ENCODE data around the gene LRIG3.

The LRIG3 gene

DNA sequence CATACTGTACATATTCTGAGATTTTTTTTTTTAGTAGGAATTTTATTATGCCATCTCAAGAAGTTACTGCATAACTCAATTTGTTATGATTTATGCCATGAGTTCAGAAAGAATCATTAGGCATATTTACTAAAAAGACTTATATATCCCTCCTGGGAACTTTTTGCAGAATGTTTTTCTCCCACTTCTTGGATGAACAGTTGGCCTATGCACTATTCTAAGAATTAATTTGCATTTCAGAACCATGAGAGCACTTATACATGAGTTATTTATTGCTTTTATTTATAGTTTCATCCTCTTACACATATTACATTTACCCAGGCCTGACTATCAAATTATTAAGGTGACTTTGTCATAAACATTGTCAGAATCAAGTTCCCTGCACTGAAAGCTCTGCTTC lies 6.3 kb upstream of the LRIG3 start:
- Histone ChIP-seq H3K27ac (replicated peaks; ENCODE audit: low read length) (no peak overlapping the region), H3K4me2 (ENCODE audit: insufficient read depth, low read length, poor library complexity, severe bottlenecking) (no peak overlapping the region), H3K18ac (ENCODE audit: low read length) (no peak overlapping the region), H3K4me3 (ENCODE audit: low read length in 2 of 2) (no peak overlapping the region), H2AFZ (ENCODE audit: low read length) (no peak overlapping the region), H2BK120ac (ENCODE audit: low read depth, low read length) (no peak overlapping the region), H3K27me3 (ENCODE audit: control insufficient read depth in 3 of 3, insufficient read depth in 3 of 3, low read depth in 1 of 3, low read length in 3 of 3) (no peaks in the 10 kb centered on the region), H3K79me1 (ENCODE audit: low read depth, low read length) (no peaks in the 10 kb centered on the region), H4K8ac (ENCODE audit: low read depth, low read length) (no peak overlapping the region), H3K9ac (ENCODE audit: low read depth, low read length, poor library complexity) (no peak overlapping the region), H3K14ac (ENCODE audit: low read length) (no peak overlapping the region), H2BK12ac (ENCODE audit: low read length) (no peak overlapping the region), H2BK15ac (ENCODE audit: low read length) (no peak overlapping the region), H2AK5ac (ENCODE audit: low read depth, low read length) (no peak overlapping the region), H3K36me3 (replicated peaks in 1 of 2; ENCODE audit: control insufficient read depth in 2 of 2, insufficient read depth in 2 of 2, low read length in 2 of 2) (no peaks in the 10 kb centered on the region), H2BK5ac (ENCODE audit: low read length) (no peak overlapping the region), H4K91ac (ENCODE audit: low read depth, low read length, poor library complexity) (no peak overlapping the region), H3K4me1 (ENCODE audit: control insufficient read depth in 2 of 2, insufficient read depth in 1 of 2, low read depth in 1 of 2, low read length in 2 of 2) (peaks cover 0 to 7% of the 10 kb centered on the region in 2 donors), H3K9me3 (replicated peaks in 1 of 2; ENCODE audit: control insufficient read depth in 2 of 2, insufficient read depth in 1 of 2, low read depth in 1 of 2, low read length in 2 of 2) (no peaks in the 10 kb centered on the region), H3K4ac (ENCODE audit: low read length) (no peak overlapping the region), H3K23ac (ENCODE audit: low read depth, low read length, poor library complexity) (no peak overlapping the region)
- DNase-seq (ENCODE audit: low spot score) = no peak

DNA sequence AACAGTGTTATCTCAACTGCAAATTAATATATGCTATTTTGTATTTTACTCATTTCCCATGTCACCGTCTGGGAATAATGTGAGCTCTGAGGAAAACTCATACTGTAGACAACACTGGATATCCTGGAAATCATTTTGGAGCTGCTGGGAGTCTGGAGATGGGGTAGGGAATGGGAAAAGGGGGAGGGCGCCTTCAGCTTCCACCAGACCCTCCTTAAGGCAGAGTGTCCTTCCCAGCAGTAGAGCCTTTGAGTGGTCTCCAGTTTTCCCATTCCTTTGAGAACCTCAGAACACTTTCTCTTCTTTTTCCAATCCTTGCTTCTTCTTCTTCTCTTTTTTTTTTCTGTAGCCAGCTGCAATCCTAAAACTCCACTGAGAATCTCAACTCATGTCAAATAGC lies 5.4 kb upstream of the LRIG3 start:
- Histone ChIP-seq H3K27ac (replicated peaks; ENCODE audit: low read length) (no peak overlapping the region), H4K8ac (ENCODE audit: low read depth, low read length) (no peak overlapping the region), H2BK5ac (ENCODE audit: low read length) (no peak overlapping the region), H4K91ac (ENCODE audit: low read depth, low read length, poor library complexity) (no peak overlapping the region), H3K4me2 (ENCODE audit: insufficient read depth, low read length, poor library complexity, severe bottlenecking) (no peak overlapping the region), H3K79me1 (ENCODE audit: low read depth, low read length) (no peaks in the 10 kb centered on the region), H3K18ac (ENCODE audit: low read length) (no peak overlapping the region), H3K27me3 (ENCODE audit: control insufficient read depth in 3 of 3, insufficient read depth in 3 of 3, low read depth in 1 of 3, low read length in 3 of 3) (no peaks in the 10 kb centered on the region), H3K9ac (ENCODE audit: low read depth, low read length, poor library complexity) (no peak overlapping the region), H2AK5ac (ENCODE audit: low read depth, low read length) (no peak overlapping the region), H2BK120ac (ENCODE audit: low read depth, low read length) (no peak overlapping the region), H3K23ac (ENCODE audit: low read depth, low read length, poor library complexity) (no peak overlapping the region), H2BK15ac (ENCODE audit: low read length) (no peak overlapping the region), H2BK12ac (ENCODE audit: low read length) (no peak overlapping the region), H3K4me1 (ENCODE audit: control insufficient read depth in 2 of 2, insufficient read depth in 1 of 2, low read depth in 1 of 2, low read length in 2 of 2) (peaks cover 2 to 8% of the 10 kb centered on the region in 2 donors), H3K14ac (ENCODE audit: low read length) (no peak overlapping the region), H3K4me3 (ENCODE audit: low read length in 2 of 2) (no peak overlapping the region), H2AFZ (ENCODE audit: low read length) (peak overlapping the region; percentile 85), H3K9me3 (replicated peaks in 1 of 2; ENCODE audit: control insufficient read depth in 2 of 2, insufficient read depth in 1 of 2, low read depth in 1 of 2, low read length in 2 of 2) (no peaks in the 10 kb centered on the region), H3K36me3 (replicated peaks in 1 of 2; ENCODE audit: control insufficient read depth in 2 of 2, insufficient read depth in 2 of 2, low read length in 2 of 2) (no peaks in the 10 kb centered on the region), H3K4ac (ENCODE audit: low read length) (no peak overlapping the region)
- no CpG with 5 or more reads among the region's 2 CpGs for WGBS, 2 donors (ENCODE audit: extremely low coverage in 2 of 2, insufficient read length in 2 of 2, insufficient replicate concordance in 1 of 2)
- DNase-seq (ENCODE audit: low spot score) = no peak

DNA sequence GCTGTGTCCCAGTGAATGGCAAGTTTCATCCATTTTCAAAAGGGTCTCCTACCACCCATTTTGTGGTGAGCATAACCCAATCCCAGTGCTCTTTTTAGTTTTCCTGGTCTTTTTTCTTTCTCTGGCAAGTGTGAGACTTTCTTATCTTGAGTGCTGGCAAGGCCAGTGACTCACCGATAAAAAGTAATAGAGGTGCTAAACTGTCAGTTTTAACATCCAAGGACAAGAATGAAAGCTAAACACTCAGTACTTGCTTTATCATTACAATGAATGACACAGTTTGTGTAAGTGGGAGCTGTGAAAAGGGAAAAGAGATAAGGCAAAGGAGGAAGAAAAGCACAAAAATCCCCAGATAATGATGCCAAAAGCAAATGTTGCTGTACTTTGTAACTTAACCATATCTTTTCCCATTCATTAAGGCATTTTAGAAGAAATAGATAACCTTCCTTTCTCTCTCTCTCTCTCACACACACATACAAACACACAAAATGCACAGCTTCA lies 4.9 kb upstream of the LRIG3 start:
- Histone ChIP-seq H3K14ac (ENCODE audit: low read length) (no peak overlapping the region), H3K23ac (ENCODE audit: low read depth, low read length, poor library complexity) (no peak overlapping the region), H3K9me3 (replicated peaks in 1 of 2; ENCODE audit: control insufficient read depth in 2 of 2, insufficient read depth in 1 of 2, low read depth in 1 of 2, low read length in 2 of 2) (no peaks in the 10 kb centered on the region), H3K4ac (ENCODE audit: low read length) (no peak overlapping the region), H2AK5ac (ENCODE audit: low read depth, low read length) (no peak overlapping the region), H2AFZ (ENCODE audit: low read length) (peak overlapping the region; percentile 85), H2BK12ac (ENCODE audit: low read length) (no peak overlapping the region), H3K9ac (ENCODE audit: low read depth, low read length, poor library complexity) (no peak overlapping the region), H3K4me3 (ENCODE audit: low read length in 2 of 2) (no peak overlapping the region), H2BK5ac (ENCODE audit: low read length) (no peak overlapping the region), H3K27me3 (ENCODE audit: control insufficient read depth in 3 of 3, insufficient read depth in 3 of 3, low read depth in 1 of 3, low read length in 3 of 3) (no peaks in the 10 kb centered on the region), H2BK120ac (ENCODE audit: low read depth, low read length) (no peak overlapping the region), H3K36me3 (replicated peaks in 1 of 2; ENCODE audit: control insufficient read depth in 2 of 2, insufficient read depth in 2 of 2, low read length in 2 of 2) (no peaks in the 10 kb centered on the region), H3K27ac (replicated peaks; ENCODE audit: low read length) (no peak overlapping the region), H4K8ac (ENCODE audit: low read depth, low read length) (no peak overlapping the region), H4K91ac (ENCODE audit: low read depth, low read length, poor library complexity) (no peak overlapping the region), H2BK15ac (ENCODE audit: low read length) (no peak overlapping the region), H3K4me2 (ENCODE audit: insufficient read depth, low read length, poor library complexity, severe bottlenecking) (no peak overlapping the region), H3K18ac (ENCODE audit: low read length) (no peak overlapping the region), H3K4me1 (ENCODE audit: control insufficient read depth in 2 of 2, insufficient read depth in 1 of 2, low read depth in 1 of 2, low read length in 2 of 2) (peaks cover 2 to 10% of the 10 kb centered on the region in 2 donors), H3K79me1 (ENCODE audit: low read depth, low read length) (peaks cover 1% of the 10 kb centered on the region)
- DNase-seq (ENCODE audit: low spot score) = no peak
- no CpG with 5 or more reads among the region's 1 CpG for WGBS, 2 donors (ENCODE audit: extremely low coverage in 2 of 2, insufficient read length in 2 of 2, insufficient replicate concordance in 1 of 2)

DNA sequence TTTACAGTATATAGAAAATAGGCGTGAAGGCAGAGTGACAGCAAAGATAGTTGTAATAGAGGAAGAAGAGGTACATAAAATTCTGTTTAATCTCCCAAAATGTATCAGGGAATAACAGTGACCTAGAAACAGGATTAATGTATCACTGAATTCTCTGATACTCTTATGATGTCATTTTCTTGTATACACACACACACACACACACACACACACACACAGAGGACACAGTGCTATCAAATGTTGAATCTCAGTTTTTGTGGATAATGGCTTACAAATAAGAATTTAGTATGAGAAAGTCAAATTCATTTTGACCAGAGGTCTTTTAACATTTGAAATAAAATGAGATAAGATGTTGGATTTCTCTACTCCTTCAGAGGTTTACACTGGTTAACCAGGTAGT lies 4.3 kb upstream of the LRIG3 start:
- Histone ChIP-seq H3K4me2 (ENCODE audit: insufficient read depth, low read length, poor library complexity, severe bottlenecking) (no peak overlapping the region), H3K4me1 (ENCODE audit: control insufficient read depth in 2 of 2, insufficient read depth in 1 of 2, low read depth in 1 of 2, low read length in 2 of 2) (peaks cover 2 to 10% of the 10 kb centered on the region in 2 donors), H3K4ac (ENCODE audit: low read length) (no peak overlapping the region), H3K23ac (ENCODE audit: low read depth, low read length, poor library complexity) (no peak overlapping the region), H3K18ac (ENCODE audit: low read length) (no peak overlapping the region), H2AK5ac (ENCODE audit: low read depth, low read length) (no peak overlapping the region), H2BK12ac (ENCODE audit: low read length) (no peak overlapping the region), H4K8ac (ENCODE audit: low read depth, low read length) (no peak overlapping the region), H2AFZ (ENCODE audit: low read length) (peak overlapping the region; percentile 85), H2BK5ac (ENCODE audit: low read length) (no peak overlapping the region), H3K4me3 (ENCODE audit: low read length in 2 of 2) (no peak overlapping the region), H3K79me1 (ENCODE audit: low read depth, low read length) (peaks cover 4% of the 10 kb centered on the region), H3K14ac (ENCODE audit: low read length) (no peak overlapping the region), H2BK120ac (ENCODE audit: low read depth, low read length) (no peak overlapping the region), H3K36me3 (replicated peaks in 1 of 2; ENCODE audit: control insufficient read depth in 2 of 2, insufficient read depth in 2 of 2, low read length in 2 of 2) (no peaks in the 10 kb centered on the region), H3K9ac (ENCODE audit: low read depth, low read length, poor library complexity) (no peak overlapping the region), H2BK15ac (ENCODE audit: low read length) (no peak overlapping the region), H4K91ac (ENCODE audit: low read depth, low read length, poor library complexity) (no peak overlapping the region), H3K27me3 (ENCODE audit: control insufficient read depth in 3 of 3, insufficient read depth in 3 of 3, low read depth in 1 of 3, low read length in 3 of 3) (no peaks in the 10 kb centered on the region), H3K27ac (replicated peaks; ENCODE audit: low read length) (no peak overlapping the region), H3K9me3 (replicated peaks in 1 of 2; ENCODE audit: control insufficient read depth in 2 of 2, insufficient read depth in 1 of 2, low read depth in 1 of 2, low read length in 2 of 2) (no peaks in the 10 kb centered on the region)
- no peak for DNase-seq (ENCODE audit: low spot score)
- no CpG with 5 or more reads among the region's 1 CpG for WGBS, 2 donors (ENCODE audit: extremely low coverage in 2 of 2, insufficient read length in 2 of 2, insufficient replicate concordance in 1 of 2)
